Chondrocyte (in vitro differentiated cells): ENCODE results near the gene CMSS1. TPM values are rescaled to one million over a fixed set of nuclear protein-coding genes. Genes with fewer than 3 reads are reported as not detected.

ENCODE experiments used
- DNase-seq: peaks from one replicate; pipeline ENCODE4 v3.0.0; 2021; ENCODE audit warnings: mixed read lengths, low spot score
- H3K27ac Mint-ChIP-seq: one replicate; pipeline ENCODE4 v1.8.0; 2021; ENCODE audit warnings: mild to moderate bottlenecking, moderate library complexity, mixed read lengths; ENCODE audit not compliant: unreplicated experiment
- H3K27me3 Mint-ChIP-seq: 2 replicates; pipeline ENCODE4 v1.8.0; 2021; ENCODE audit warnings: low read depth, mixed read lengths
- H3K36me3 Mint-ChIP-seq: 2 replicates; pipeline ENCODE4 v1.8.0; 2021; ENCODE audit warnings: low read depth, mixed read lengths
- H3K4me1 Mint-ChIP-seq: 2 replicates; pipeline ENCODE4 v1.8.0; 2021; ENCODE audit warnings: low read depth, mild to moderate bottlenecking, mixed read lengths
- H3K4me3 Mint-ChIP-seq: one replicate; pipeline ENCODE4 v1.8.0; 2021; ENCODE audit warnings: mild to moderate bottlenecking, moderate library complexity, mixed read lengths; ENCODE audit not compliant: unreplicated experiment
- H3K9me3 Mint-ChIP-seq: 2 replicates; pipeline ENCODE4 v1.8.0; 2021; ENCODE audit warnings: low read depth, mixed read lengths
- total RNA-seq: library from RNA; stranded (reverse); gene quantifications from 3 replicates; pipeline ENCODE4 v1.2.1, GENCODE V29; 2021
- TF ChIP-seq, protein P1 (sequence below): fragments of 200-600 bp; sonication (generic); IDR thresholded peaks from 2 replicates; pipeline ENCODE4 v1.5.0; 2021; ENCODE audit warnings: antibody characterized with exemption, mild to moderate bottlenecking, moderate library complexity

The CMSS1 gene
- total RNA-seq, 1 donor from 2014 or later = 19.5 TPM

DNA sequence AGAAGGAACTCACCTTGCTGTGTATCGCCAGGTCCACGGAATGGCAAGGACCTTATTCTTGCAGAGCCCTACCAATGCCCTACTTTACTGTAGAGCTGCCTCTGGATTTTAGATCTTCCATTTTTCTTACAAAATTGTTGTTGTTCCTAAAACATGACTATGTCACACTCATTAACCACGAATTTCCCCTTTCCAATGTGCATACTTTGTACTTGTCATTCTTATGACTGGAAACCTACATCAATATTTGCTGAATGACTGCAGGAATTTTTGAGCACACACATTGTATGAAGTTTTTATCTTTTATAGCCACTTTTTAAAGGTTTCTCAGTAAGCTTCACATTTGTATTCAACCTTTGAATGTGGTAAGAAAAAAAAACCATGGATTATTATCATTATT lies 35.9 kb upstream of the CMSS1 start:
- H3K27me3 Mint-ChIP-seq = no peaks in the 10 kb centered on the region

GRCh38 chr3:99783011-99783573 lies 34.6 kb upstream of the CMSS1 start:
- Mint-ChIP-seq H3K27ac (peak overlapping the region; percentile 86), H3K9me3 (no peaks in the 10 kb centered on the region), H3K27me3 (no peaks in the 10 kb centered on the region), H3K36me3 (peaks cover 32% of the 10 kb centered on the region), H3K4me3 (no peak overlapping the region), H3K4me1 (peaks cover 86% of the 10 kb centered on the region)
- DNase-seq = no peak
- TF ChIP-seq, protein P1, sequence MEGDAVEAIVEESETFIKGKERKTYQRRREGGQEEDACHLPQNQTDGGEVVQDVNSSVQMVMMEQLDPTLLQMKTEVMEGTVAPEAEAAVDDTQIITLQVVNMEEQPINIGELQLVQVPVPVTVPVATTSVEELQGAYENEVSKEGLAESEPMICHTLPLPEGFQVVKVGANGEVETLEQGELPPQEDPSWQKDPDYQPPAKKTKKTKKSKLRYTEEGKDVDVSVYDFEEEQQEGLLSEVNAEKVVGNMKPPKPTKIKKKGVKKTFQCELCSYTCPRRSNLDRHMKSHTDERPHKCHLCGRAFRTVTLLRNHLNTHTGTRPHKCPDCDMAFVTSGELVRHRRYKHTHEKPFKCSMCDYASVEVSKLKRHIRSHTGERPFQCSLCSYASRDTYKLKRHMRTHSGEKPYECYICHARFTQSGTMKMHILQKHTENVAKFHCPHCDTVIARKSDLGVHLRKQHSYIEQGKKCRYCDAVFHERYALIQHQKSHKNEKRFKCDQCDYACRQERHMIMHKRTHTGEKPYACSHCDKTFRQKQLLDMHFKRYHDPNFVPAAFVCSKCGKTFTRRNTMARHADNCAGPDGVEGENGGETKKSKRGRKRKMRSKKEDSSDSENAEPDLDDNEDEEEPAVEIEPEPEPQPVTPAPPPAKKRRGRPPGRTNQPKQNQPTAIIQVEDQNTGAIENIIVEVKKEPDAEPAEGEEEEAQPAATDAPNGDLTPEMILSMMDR = peak; percentile 10

More for the DNA sequence above, 35.9 kb upstream of the CMSS1 start:
- DNase-seq = no peak
- no peak overlapping the region for H3K4me3 Mint-ChIP-seq
- H3K9me3 Mint-ChIP-seq = no peaks in the 10 kb centered on the region
- H3K36me3 Mint-ChIP-seq = peaks cover 29% of the 10 kb centered on the region
- H3K27ac Mint-ChIP-seq = peak overlapping the region; percentile 47
- peaks cover 88% of the 10 kb centered on the region for H3K4me1 Mint-ChIP-seq
- TF ChIP-seq, protein P1 = no peak

DNA sequence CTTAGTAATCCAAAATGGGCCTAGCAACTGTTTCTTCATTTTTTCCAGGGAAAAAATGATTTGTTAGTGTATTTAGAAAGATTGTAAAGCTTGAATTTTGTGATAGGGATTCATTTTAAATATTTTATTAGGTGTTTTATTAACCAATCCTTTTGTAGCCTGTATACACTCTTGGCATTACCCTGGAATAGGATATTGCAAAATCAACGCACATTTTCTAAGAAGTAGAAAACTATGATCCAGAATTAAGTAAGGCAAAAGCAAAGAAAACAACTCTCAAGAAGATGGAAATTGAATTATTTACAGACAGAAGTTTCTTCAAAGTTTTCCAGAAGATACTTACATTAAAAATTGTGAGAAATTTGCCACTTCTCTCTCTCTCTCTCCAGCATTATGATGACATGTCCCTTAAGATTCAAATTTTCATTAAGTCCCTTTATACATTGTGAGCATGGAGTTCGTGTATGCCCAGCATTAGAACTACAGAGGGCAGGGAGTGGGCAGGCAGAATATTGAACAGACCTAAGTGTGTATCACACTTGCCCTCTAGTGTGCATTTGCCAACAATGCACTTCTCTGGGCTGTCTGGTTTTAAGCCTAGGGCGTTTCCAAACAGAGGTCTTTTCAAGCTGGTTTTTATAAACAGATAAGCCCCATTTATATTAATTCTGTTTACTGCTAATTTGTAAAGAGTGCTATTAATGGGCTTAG lies 28.5 kb upstream of the CMSS1 start:
- Mint-ChIP-seq H3K27me3 (no peaks in the 10 kb centered on the region), H3K27ac (peak overlapping the region; percentile 90), H3K9me3 (no peaks in the 10 kb centered on the region), H3K4me1 (peaks cover 82% of the 10 kb centered on the region), H3K36me3 (peaks cover 44% of the 10 kb centered on the region), H3K4me3 (no peak overlapping the region)
- TF ChIP-seq, protein P1 = peak; percentile 82
- no peak for DNase-seq

GRCh38 chr3:99794485-99794884 lies 23.2 kb upstream of the CMSS1 start:
- Mint-ChIP-seq H3K4me3 (no peak overlapping the region), H3K36me3 (peaks cover 48% of the 10 kb centered on the region), H3K27me3 (no peaks in the 10 kb centered on the region), H3K9me3 (no peaks in the 10 kb centered on the region), H3K27ac (peak overlapping the region; percentile 76), H3K4me1 (peaks cover 48% of the 10 kb centered on the region)
- TF ChIP-seq, protein P1 = no peak
- DNase-seq = no peak

- Mint-ChIP-seq H3K27me3 (no peaks in the 10 kb centered on the region), H3K4me3 (no peak overlapping the region), H3K9me3 (no peaks in the 10 kb centered on the region), H3K4me1 (peaks cover 41% of the 10 kb centered on the region), H3K27ac (peak overlapping the region; percentile 74), H3K36me3 (peaks cover 50% of the 10 kb centered on the region)
- DNase-seq = no peak
- TF ChIP-seq, protein P1 = no peak
Observed at GRCh38 chr3:99795573-99795972, 22.1 kb upstream of the CMSS1 start.
